SK-N-MC (cell line): ENCODE results near the gene CRTC3.
"Not testable (repeated sequence)": the region's sequence is repeated elsewhere in the genome, so short reads cannot be mapped to it uniquely, and the experiment has no call there.

ENCODE experiments used
- DNase-seq: peaks from one replicate; pipeline ENCODE4 v3.0.0-alpha.2; 2011; ENCODE audit warnings: low read depth, low spot score
- H3K27ac ChIP-seq: fragments of 200-600 bp; sonication (generic); 2 replicates; pipeline ENCODE4 v1.5.1; 2016; ENCODE audit warnings: mixed run types
- H3K36me3 ChIP-seq: fragments of 200-600 bp; sonication (generic); 2 replicates; pipeline ENCODE4 v1.6.1; 2017; ENCODE audit warnings: antibody characterized with exemption, low read length, mixed read lengths; ENCODE audit not compliant: insufficient read depth
- H3K4me3 ChIP-seq: fragments of 200-600 bp; sonication (generic); 2 replicates; pipeline ENCODE4 v1.5.1; 2016
- H3K9ac ChIP-seq: fragments of 200-600 bp; sonication (generic); 2 replicates; pipeline ENCODE4 v1.8.0; 2017; ENCODE audit warnings: mixed run types, mixed read lengths; ENCODE audit not compliant: insufficient read length
- H3K9me3 ChIP-seq: fragments of 200-600 bp; sonication (generic); 2 replicates; pipeline ENCODE4 v1.6.1; 2017; ENCODE audit warnings: low read depth, mild to moderate bottlenecking, antibody characterized with exemption, low read length, moderate library complexity, mixed read lengths
- EZH2 ChIP-seq: fragments of 200-600 bp; sonication (generic); IDR thresholded peaks from one replicate; pipeline ENCODE4 v1.6.1; 2017; ENCODE audit warnings: antibody characterized with exemption
- FOXP2 ChIP-seq: optimal IDR thresholded peaks from 2 replicates; pipeline ENCODE3; 2011; ENCODE audit warnings: mild to moderate bottlenecking, moderate library complexity; ENCODE audit not compliant: insufficient read depth; ENCODE audit errors: extremely low read length, control extremely low read depth
- POLR2AphosphoS5 ChIP-seq: IDR thresholded peaks from 2 replicates; pipeline ENCODE4 v1.6.1; 2012; ENCODE audit warnings: mild to moderate bottlenecking, low read depth, low read length, borderline replicate concordance

Gene CRTC3

GRCh38 chr15:90493647-90494046 is 36.1 kb upstream of the CRTC3 start:
- H3K27ac ChIP-seq = no peak overlapping the region
- H3K36me3 ChIP-seq = peaks cover 53% of the 10 kb centered on the region
- no peak overlapping the region for H3K9ac ChIP-seq
- no peak overlapping the region for H3K4me3 ChIP-seq
- no peaks in the 10 kb centered on the region for H3K9me3 ChIP-seq
- no peak for DNase-seq
- TF ChIP-seq EZH2 (no peak), FOXP2 (no peak), POLR2AphosphoS5 (no peak)

- TF ChIP-seq EZH2 = no peak
- no peak for TF ChIP-seq FOXP2
- no peak for TF ChIP-seq POLR2AphosphoS5
Observed at GRCh38 chr15:90495067-90495466, 34.7 kb upstream of the CRTC3 start.

GRCh38 chr15:90496791-90497190 is 32.9 kb upstream of the CRTC3 start:
- H3K27ac ChIP-seq = no peak overlapping the region
- no peak overlapping the region for H3K4me3 ChIP-seq
- no peak for DNase-seq
- no peaks in the 10 kb centered on the region for H3K9me3 ChIP-seq
- peaks cover 58% of the 10 kb centered on the region for H3K36me3 ChIP-seq
- no peak overlapping the region for H3K9ac ChIP-seq
- no peak for TF ChIP-seq POLR2AphosphoS5
- TF ChIP-seq FOXP2 = no peak
- TF ChIP-seq EZH2 = no peak

More at GRCh38 chr15:90495067-90495466, 34.7 kb upstream of the CRTC3 start:
- Histone ChIP-seq H3K27ac (no peak overlapping the region), H3K4me3 (no peak overlapping the region), H3K36me3 (peaks cover 56% of the 10 kb centered on the region), H3K9me3 (no peaks in the 10 kb centered on the region), H3K9ac (no peak overlapping the region)
- no peak for DNase-seq

- Histone ChIP-seq H3K9me3 (no peaks in the 10 kb centered on the region), H3K36me3 (peaks cover 58% of the 10 kb centered on the region), H3K27ac (no peak overlapping the region), H3K9ac (no peak overlapping the region), H3K4me3 (no peak overlapping the region)
- DNase-seq = no peak
- TF ChIP-seq POLR2AphosphoS5 (no peak), EZH2 (no peak), FOXP2 (no peak)
Observed at GRCh38 chr15:90497376-90497775, 32.3 kb upstream of the CRTC3 start.

GRCh38 chr15:90497912-90498311 is 31.8 kb upstream of the CRTC3 start:
- Histone ChIP-seq H3K9ac (no peak overlapping the region), H3K36me3 (peaks cover 54% of the 10 kb centered on the region), H3K4me3 (no peak overlapping the region), H3K9me3 (no peaks in the 10 kb centered on the region), H3K27ac (no peak overlapping the region)
- DNase-seq = no peak
- TF ChIP-seq FOXP2 = no peak
- TF ChIP-seq EZH2 = no peak
- no peak for TF ChIP-seq POLR2AphosphoS5

GRCh38 chr15:90500171-90500570 is 29.6 kb upstream of the CRTC3 start:
- H3K9me3 ChIP-seq = no peaks in the 10 kb centered on the region
- DNase-seq = no peak
- TF ChIP-seq EZH2 (no peak), FOXP2 (no peak), POLR2AphosphoS5 (no peak)
- H3K36me3 ChIP-seq = peaks cover 39% of the 10 kb centered on the region
- no peak overlapping the region for H3K27ac ChIP-seq
- no peak overlapping the region for H3K4me3 ChIP-seq
- no peak overlapping the region for H3K9ac ChIP-seq

GRCh38 chr15:90501898-90502297 is 27.8 kb upstream of the CRTC3 start:
- H3K36me3 ChIP-seq = peaks cover 36% of the 10 kb centered on the region
- no peak for DNase-seq

GRCh38 chr15:90510781-90511180 is 18.9 kb upstream of the CRTC3 start:
- H3K36me3 ChIP-seq, DNase-seq, H3K9me3 ChIP-seq, H3K27ac ChIP-seq, H3K9ac ChIP-seq, H3K4me3 ChIP-seq: not testable (repeated sequence)

More at GRCh38 chr15:90501898-90502297, 27.8 kb upstream of the CRTC3 start:
- H3K4me3 ChIP-seq = no peak overlapping the region
- H3K9ac ChIP-seq = no peak overlapping the region
- H3K9me3 ChIP-seq = no peaks in the 10 kb centered on the region
- TF ChIP-seq POLR2AphosphoS5 (no peak), FOXP2 (no peak), EZH2 (no peak)
- no peak overlapping the region for H3K27ac ChIP-seq

GRCh38 chr15:90511211-90511618 is 18.5 kb upstream of the CRTC3 start:
- H3K9me3 ChIP-seq, H3K36me3 ChIP-seq, H3K4me3 ChIP-seq, H3K27ac ChIP-seq, H3K9ac ChIP-seq, DNase-seq: not testable (repeated sequence)
